Muscle layer of duodenum (tissue), 2 donors: ENCODE data around the gene ACTL10.
"Not testable (repeated sequence)": the region's sequence is repeated elsewhere in the genome, so short reads cannot be mapped to it uniquely, and the experiment has no call there.

ENCODE experiments used
- H3K27ac ChIP-seq: one replicate; pipeline ENCODE4 v1.7.0; 2013; ENCODE audit warnings: mild to moderate bottlenecking, low read length
- H3K27me3 ChIP-seq: one replicate; pipeline ENCODE4 v1.7.0; 2013; ENCODE audit warnings: low read depth, mild to moderate bottlenecking, control low read depth, low read length
- H3K36me3 ChIP-seq, 2 donors: one replicate each; pipeline ENCODE4 v1.7.0; 2013; ENCODE audit warnings: low read length in 2 of 2, control low read depth in 1 of 2, mild to moderate bottlenecking in 1 of 2; ENCODE audit not compliant: insufficient read depth in 2 of 2, control insufficient read depth in 1 of 2
- H3K4me1 ChIP-seq, 2 donors: one replicate each; pipeline ENCODE4 v1.7.0; 2013; ENCODE audit warnings: low read length in 2 of 2, mild to moderate bottlenecking in 2 of 2, control low read depth in 1 of 2, moderate library complexity in 1 of 2; ENCODE audit not compliant: insufficient read depth in 2 of 2, control insufficient read depth in 1 of 2
- H3K4me3 ChIP-seq, 2 donors: one replicate each; pipeline ENCODE4 v1.7.0; 2013; ENCODE audit warnings: low read length in 2 of 2, low read depth in 1 of 2, mild to moderate bottlenecking in 1 of 2
- H3K9me3 ChIP-seq, 2 donors: one replicate each; pipeline ENCODE4 v1.7.0; 2013; ENCODE audit warnings: low read length in 2 of 2, control low read depth in 1 of 2, mild to moderate bottlenecking in 1 of 2; ENCODE audit not compliant: control insufficient read depth in 1 of 2
- donor health status: healthy.

Gene ACTL10

DNA sequence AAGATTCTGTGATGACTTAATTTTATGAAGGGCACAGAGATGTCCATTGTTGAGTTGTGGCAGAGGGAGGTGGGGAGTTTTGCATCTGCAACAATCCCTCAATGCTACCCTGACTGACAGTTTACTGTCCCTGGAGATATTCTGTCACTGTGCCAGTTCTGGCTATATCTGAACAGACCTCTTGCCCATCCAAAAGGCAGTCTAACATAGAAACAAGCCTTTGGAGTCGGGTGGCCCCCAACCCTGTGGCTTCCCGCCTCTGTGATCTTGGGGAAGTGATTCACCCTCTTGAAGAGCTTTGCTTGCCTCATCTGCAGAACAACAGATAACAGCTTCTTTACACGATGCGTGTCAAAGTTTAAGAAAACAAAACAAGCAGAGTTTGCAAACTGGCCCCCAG, 23.2 kb downstream of the ACTL10 start:
- Histone ChIP-seq H3K4me1 (peaks cover 5 to 25% of the 10 kb centered on the region in 2 donors), H3K9me3 (no peaks in the 10 kb centered on the region), H3K36me3 (no peaks in the 10 kb centered on the region), H3K27ac (no peak overlapping the region), H3K4me3 (no peak overlapping the region), H3K27me3 (no peaks in the 10 kb centered on the region)

DNA sequence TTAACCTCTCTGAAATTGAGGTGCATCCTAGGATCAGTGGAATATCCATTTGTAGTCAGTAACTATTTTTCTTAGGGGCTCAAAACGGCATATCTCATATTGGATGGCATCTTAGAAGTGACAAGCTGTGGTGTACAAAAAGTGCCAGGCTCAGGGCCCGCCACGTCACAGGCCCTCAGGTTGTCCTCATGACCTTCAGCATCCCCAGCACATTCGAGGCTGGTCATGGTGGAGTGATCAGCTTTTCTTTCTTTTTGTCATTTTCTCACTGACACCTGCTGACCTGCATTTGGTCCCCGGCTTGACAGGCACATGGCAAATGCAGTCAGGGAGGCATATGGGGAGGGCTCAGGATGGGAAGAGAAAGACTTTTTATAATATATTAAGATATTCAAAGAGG, 26.5 kb downstream of the ACTL10 start:
- Histone ChIP-seq H3K27ac (no peak overlapping the region), H3K9me3 (no peaks in the 10 kb centered on the region), H3K36me3 (no peaks in the 10 kb centered on the region), H3K4me3 (no peak overlapping the region), H3K4me1 (peaks cover 0 to 29% of the 10 kb centered on the region in 2 donors), H3K27me3 (no peaks in the 10 kb centered on the region)

DNA sequence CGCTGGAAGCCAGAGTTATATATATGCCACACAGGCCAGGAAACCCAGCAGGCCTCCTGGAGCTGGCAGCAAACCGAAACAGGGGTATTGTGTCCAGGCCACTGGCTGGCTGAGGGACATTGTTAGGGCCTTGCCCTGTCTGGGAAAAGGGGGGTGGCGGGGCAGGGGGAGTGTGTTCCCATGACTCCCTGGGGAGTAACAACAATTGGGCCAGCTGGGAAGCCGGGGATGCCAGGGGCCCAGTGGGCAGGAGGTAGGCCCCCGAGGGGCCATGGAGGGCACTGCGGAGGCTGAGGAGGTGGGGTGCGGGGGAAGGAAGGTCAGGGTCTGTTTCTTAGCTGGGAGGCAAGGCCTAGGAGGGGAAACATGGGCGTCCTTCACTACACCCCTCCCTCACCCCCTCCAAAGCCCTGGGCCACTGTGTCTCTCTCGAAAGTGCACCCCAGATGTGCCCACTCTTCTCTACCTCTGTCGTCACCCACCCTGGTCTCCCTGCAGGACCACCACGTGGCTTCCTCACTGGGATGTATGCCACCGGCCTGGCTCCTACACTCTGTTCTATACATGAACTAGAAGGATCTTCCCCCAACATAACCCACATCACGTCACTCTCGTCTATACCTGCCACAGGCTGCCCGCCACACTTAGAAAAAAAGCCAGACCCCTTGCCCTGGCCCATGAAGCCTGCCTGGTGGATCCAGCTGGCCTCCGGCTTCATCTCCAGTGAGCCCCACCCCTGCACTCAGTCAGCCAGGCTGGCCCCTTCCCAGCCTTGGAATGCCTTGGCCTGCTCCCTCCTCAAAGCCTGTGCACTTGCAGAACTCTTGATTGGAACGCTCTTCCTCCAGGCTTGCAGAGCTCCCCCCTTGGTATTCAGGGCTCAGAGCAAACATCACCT, 27.2 kb downstream of the ACTL10 start:
- no peak overlapping the region for H3K4me3 ChIP-seq
- no peak overlapping the region for H3K27ac ChIP-seq
- no peaks in the 10 kb centered on the region for H3K36me3 ChIP-seq

DNA sequence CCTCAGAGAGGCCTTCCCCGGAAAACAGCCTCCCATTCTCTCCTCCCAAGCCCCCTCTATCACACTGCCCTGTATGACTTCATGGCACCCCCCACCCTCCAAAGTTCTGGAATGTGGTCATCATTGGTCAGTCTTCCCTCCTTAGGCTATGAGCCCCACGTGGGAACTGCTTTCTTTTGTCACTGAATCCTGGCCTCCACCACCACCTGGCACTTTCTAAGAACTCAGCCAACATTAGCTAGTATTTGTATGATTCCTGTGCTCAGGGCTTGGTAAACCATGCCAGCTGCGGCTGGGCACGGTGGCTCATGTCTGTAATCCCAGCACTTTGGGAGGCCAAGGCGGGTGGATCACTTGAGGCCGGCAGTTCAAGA, 27.9 kb downstream of the ACTL10 start:
- no peak overlapping the region for H3K27ac ChIP-seq
- peaks cover 0 to 29% of the 10 kb centered on the region in 2 donors for H3K4me1 ChIP-seq
- H3K4me3 ChIP-seq: no peak overlapping the region
- H3K9me3 ChIP-seq: no peaks in the 10 kb centered on the region
- no peaks in the 10 kb centered on the region for H3K27me3 ChIP-seq
- no peaks in the 10 kb centered on the region for H3K36me3 ChIP-seq

More for the DNA sequence above, 27.2 kb downstream of the ACTL10 start:
- no peaks in the 10 kb centered on the region for H3K27me3 ChIP-seq
- H3K4me1 ChIP-seq: peaks cover 0 to 29% of the 10 kb centered on the region in 2 donors
- no peaks in the 10 kb centered on the region for H3K9me3 ChIP-seq

DNA sequence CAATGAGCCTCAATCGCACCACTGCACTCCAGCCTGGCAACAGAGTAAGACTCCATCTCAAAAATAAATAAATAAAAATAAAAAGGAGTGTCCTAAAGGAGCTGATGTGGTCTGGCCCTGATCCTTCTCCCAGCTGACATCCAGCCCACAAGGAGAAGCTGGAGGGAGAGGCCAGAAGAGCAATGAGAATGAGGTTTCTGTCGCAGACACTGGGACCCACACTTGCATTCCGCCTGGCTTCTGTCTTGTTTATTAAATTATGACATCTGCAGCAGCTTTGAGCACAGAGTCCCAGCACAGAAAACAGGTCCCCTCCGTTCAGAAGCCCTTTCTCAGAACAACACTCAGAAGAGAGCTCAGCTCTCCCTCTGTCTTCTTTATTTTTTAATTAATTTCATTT, 29.7 kb downstream of the ACTL10 start:
- Histone ChIP-seq H3K9me3 (no peaks in the 10 kb centered on the region), H3K27ac (no peak overlapping the region), H3K27me3 (no peaks in the 10 kb centered on the region), H3K4me3 (no peak overlapping the region), H3K36me3 (no peaks in the 10 kb centered on the region), H3K4me1 (peaks cover 0 to 29% of the 10 kb centered on the region in 2 donors)

DNA sequence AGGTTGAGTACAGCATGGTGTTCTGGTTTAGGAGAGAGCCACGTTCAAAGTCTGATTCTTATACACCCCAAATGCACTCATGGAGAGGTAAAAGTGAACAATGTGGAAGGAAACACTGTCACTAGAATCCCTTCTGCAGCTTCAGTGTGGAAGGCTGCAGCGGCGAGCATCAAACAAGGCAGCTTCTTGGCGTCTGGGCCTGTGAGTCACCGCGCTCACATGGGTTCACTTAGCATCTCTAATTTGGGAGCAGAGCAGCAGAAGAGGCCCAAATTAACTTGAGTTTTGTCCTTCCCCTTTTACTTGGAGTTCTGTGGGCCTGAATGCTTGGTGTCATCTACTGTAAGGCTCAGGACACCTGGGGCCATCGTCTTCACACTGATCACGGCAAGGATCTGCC, 30.4 kb downstream of the ACTL10 start:
- Histone ChIP-seq H3K36me3 (no peaks in the 10 kb centered on the region), H3K27me3 (no peaks in the 10 kb centered on the region), H3K27ac (no peak overlapping the region), H3K4me3 (no peak overlapping the region), H3K9me3 (no peaks in the 10 kb centered on the region), H3K4me1 (peaks cover 0 to 29% of the 10 kb centered on the region in 2 donors)

DNA sequence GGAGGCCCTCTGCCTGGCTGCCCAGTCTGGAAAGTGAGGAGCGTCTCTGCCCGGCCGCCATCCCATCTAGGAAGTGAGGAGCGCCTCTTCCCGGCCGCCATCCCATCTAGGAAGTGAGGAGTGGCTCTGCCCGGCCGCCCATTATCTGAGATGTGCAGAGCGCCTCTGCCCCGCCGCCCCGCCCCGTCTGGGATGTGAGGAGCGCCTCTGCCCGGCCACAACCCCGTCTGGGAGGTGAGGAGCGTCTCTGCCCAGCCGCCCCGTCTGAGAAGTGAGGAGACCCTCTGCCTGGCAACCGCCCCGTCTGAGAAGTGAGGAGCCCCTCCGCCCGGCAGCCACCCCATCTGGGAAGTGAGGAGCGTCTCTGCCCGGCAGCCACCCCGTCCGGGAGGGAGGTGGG, 32.2 kb downstream of the ACTL10 start:
- H3K4me1 ChIP-seq: peaks cover 0 to 31% of the 10 kb centered on the region in 2 donors
- not testable (repeated sequence) for H3K9me3 ChIP-seq, H3K36me3 ChIP-seq, H3K27me3 ChIP-seq, H3K4me3 ChIP-seq, H3K27ac ChIP-seq

DNA sequence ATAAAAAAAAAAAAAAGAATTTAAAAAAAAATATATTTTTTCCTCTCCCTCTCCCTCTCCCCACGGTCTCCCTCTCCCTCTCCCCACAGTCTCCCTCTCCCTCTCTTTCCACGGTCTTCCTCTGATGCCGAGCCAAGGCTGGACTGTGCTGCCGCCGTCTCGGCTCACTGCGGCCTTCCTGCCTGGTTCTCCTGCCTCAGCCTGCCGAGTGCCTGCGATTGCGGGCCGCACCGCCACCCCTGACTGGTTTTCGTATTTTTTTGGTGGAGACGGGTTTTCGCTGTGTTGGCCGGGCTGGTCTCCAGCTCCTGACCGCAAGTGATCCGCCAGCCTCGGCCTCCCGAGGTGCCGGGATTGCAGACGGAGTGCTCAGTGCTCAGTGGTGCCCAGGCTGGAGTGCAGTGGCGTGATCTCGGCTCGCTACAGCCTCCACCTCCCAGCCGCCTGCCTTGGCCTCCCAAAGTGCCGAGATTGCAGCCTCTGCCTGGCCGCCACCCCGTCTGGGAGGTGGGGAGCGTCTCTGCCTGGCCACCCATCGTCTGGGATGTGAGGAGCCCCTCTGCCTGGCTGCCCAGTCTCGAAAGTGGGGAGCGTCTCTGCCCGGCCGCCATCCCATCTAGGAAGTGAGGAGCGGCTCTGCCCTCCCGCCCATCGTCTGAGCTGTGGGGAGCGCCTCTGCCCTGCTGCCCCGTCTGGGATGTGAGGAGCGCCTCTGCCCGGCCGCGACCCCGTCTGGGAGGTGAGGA, 34.1 kb downstream of the ACTL10 start:
- not testable (repeated sequence) for H3K27me3 ChIP-seq, H3K9me3 ChIP-seq, H3K27ac ChIP-seq, H3K4me3 ChIP-seq, H3K36me3 ChIP-seq
- peaks cover 0 to 21% of the 10 kb centered on the region in 2 donors for H3K4me1 ChIP-seq

DNA sequence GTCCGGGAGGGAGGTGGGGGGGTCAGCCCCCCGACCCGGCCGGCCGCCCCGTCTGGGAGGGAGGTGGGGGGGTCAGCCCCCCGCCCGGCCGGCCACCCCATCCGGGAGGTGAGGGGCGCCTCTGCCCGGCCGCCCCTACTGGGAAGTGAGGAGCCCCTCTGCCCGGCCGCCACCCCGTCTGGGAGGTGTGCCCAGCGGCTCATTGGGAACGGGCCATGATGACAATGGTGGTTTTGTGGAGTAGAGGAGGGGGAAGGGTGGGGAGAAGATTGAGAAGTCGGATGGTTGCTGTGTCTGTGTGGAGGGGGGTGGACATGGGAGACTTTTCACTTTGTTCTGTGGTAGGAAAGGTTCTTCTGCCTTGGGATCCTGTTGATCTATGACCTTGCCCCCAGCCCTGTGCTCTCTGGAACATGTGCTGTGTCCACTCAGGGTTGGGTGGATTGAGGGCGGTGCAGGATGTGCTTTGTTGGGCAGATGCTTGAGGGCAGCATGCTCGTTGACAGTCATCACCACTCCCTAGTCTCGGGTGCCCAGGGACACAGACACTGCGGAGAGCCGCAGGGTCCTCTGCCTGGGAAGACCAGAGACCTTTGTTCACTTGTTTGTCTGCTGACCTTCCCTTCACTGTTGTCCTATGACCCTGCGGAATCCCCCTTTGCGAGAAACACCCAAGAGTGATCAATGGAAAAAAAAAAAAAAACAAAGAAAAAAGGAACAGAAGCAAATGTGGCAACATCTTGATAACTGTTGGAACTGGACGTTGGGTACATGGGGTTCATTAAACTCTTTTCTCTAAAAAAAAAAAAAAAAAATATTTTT, 35.1 kb downstream of the ACTL10 start:
- Histone ChIP-seq H3K27me3 (no peaks in the 10 kb centered on the region), H3K4me3 (no peak overlapping the region), H3K4me1 (peaks cover 0 to 16% of the 10 kb centered on the region in 2 donors), H3K27ac (no peak overlapping the region), H3K36me3 (peaks cover 0 to 5% of the 10 kb centered on the region in 2 donors), H3K9me3 (no peaks in the 10 kb centered on the region)

DNA sequence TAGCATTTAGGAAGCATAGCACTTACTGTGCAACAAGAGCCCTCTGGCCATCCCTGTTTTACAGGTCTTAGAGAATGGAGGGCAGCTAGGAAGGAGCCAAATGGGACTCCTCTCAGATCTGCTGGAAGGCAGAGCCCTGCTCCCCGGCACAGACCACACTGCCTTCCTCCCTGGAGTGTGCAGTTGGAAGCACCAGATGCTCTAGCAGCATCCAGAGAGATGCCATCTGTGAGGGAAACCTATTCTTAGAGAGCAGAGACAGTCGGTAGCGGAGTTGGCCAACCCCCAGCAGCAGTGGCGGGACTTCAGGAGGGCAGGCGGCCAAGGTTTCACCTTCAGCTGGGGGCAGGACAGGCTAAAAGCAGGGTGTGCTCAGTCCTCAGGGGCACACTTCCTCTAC, 36.1 kb downstream of the ACTL10 start:
- Histone ChIP-seq H3K27ac (no peak overlapping the region), H3K36me3 (peaks cover 9 to 14% of the 10 kb centered on the region in 2 donors), H3K4me3 (no peak overlapping the region), H3K27me3 (no peaks in the 10 kb centered on the region), H3K9me3 (no peaks in the 10 kb centered on the region), H3K4me1 (peaks cover 0 to 5% of the 10 kb centered on the region in 2 donors)
